A673 (cell line): ENCODE data around the gene PIP4K2A. TPM values are rescaled to one million over a fixed set of nuclear protein-coding genes. Genes with fewer than 3 reads are reported as not detected.

Experiments used
- BruUV-seq: library from RNA; stranded (reverse); fragments of 400-500 nt; replicated peaks from 2 replicates; lab custom pipeline; 2021; lab: Mats Ljungman, UMichigan
- CTCF ChIA-PET: fragments of 300-600 bp; sonication (Branson Sonifier 250); formaldehyde crosslinking; loops from one replicate; lab custom pipeline; 2022; ENCODE audit warnings: antibody characterized with exemption; lab: Charles Lee
- POLR2A ChIA-PET: fragments of 300-600 bp; sonication (Branson Sonifier 250); formaldehyde crosslinking; loops from one replicate; lab custom pipeline; 2022; ENCODE audit warnings: antibody characterized with exemption; ENCODE audit not compliant: low non-redundant PET; lab: Charles Lee
- DNase-seq: peaks from one replicate; pipeline ENCODE4 v3.0.0-alpha.2; 2015; ENCODE audit warnings: low spot score
- H3K27ac ChIP-seq: fragments of 200-600 bp; sonication (generic); 2 replicates; pipeline ENCODE4 v1.5.1; 2016; ENCODE audit warnings: mixed run types, low read depth, mild to moderate bottlenecking, mixed read lengths, antibody characterized with exemption, low read length; ENCODE audit not compliant: poor library complexity, severe bottlenecking
- H3K27me3 ChIP-seq: fragments of 200-600 bp; sonication (generic); replicated peaks from 2 replicates; pipeline ENCODE4 v1.6.1; 2017; ENCODE audit warnings: mixed run types, low read depth, mild to moderate bottlenecking, mixed read lengths, antibody characterized with exemption, low read length; ENCODE audit not compliant: insufficient read depth, poor library complexity
- H3K36me3 ChIP-seq: fragments of 200-600 bp; sonication (generic); 2 replicates; pipeline ENCODE4 v1.6.1; 2016; ENCODE audit warnings: mixed run types, mild to moderate bottlenecking, mixed read lengths, antibody characterized with exemption, low read length; ENCODE audit not compliant: insufficient read depth, poor library complexity, severe bottlenecking
- H3K4me1 ChIP-seq: fragments of 200-600 bp; sonication (generic); 2 replicates; pipeline ENCODE4 v1.6.1; 2017; ENCODE audit warnings: mixed run types, mild to moderate bottlenecking, mixed read lengths, antibody characterized with exemption, low read length; ENCODE audit not compliant: insufficient read depth, poor library complexity, severe bottlenecking
- H3K4me3 ChIP-seq: fragments of 200-600 bp; sonication (generic); 2 replicates; pipeline ENCODE4 v1.5.1; 2016; ENCODE audit warnings: low read depth, mixed run types, mild to moderate bottlenecking, mixed read lengths, low read length; ENCODE audit not compliant: poor library complexity, severe bottlenecking
- H3K9me3 ChIP-seq: fragments of 200-600 bp; sonication (generic); 2 replicates; pipeline ENCODE4 v1.6.1; 2016; ENCODE audit warnings: mixed run types, low read depth, mild to moderate bottlenecking, mixed read lengths, antibody characterized with exemption, low read length; ENCODE audit not compliant: poor library complexity, severe bottlenecking
- CTCF ChIP-seq: fragments of 300-800, 200-600 bp; sonication (generic); conservative IDR thresholded peaks from 2 replicates; pipeline ENCODE4 v1.5.1; 2017; ENCODE audit warnings: low read depth, mild to moderate bottlenecking, antibody characterized with exemption, low read length, moderate library complexity, mixed read lengths
- EZH2 ChIP-seq: fragments of 200-600 bp; sonication (generic); IDR thresholded peaks from 2 replicates; pipeline ENCODE4 v1.6.1; 2017; ENCODE audit warnings: borderline replicate concordance, low read depth, mild to moderate bottlenecking, mixed read lengths, antibody characterized with exemption, low read length; ENCODE audit not compliant: poor library complexity, severe bottlenecking
- intact Hi-C: fragments of 100-400 bp; cut with micrococcal nuclease; formaldehyde crosslinking; loops from one replicate; pipeline ENCODE4 v1.10.0; 2022; ENCODE audit not compliant: unreplicated experiment
- total RNA-seq: library from RNA; stranded (reverse); gene quantifications from 2 replicates; pipeline ENCODE4 v1.2.3, GENCODE V29; 2021

Gene PIP4K2A
- total RNA-seq, 1 experiment from 2014 or later, result 19.8 TPM

GRCh38 chr10:22560913-22561239 lies 153.5 kb downstream of the PIP4K2A start:
- intact Hi-C loops, result loop anchor here (10.0 kb wide), 1 partner anchor 556 kb away; the partner anchor contains the start of gene DNAJC1
- CTCF ChIA-PET, result no interaction called here
- no peak for TF ChIP-seq CTCF
- no peak for TF ChIP-seq EZH2
- peaks cover 25% of the 10 kb centered on the region for H3K4me1 ChIP-seq
- no peak overlapping the region for H3K27ac ChIP-seq
- H3K4me3 ChIP-seq, result no peak overlapping the region
- H3K27me3 ChIP-seq, result no peaks in the 10 kb centered on the region
- H3K9me3 ChIP-seq, result no peaks in the 10 kb centered on the region
- H3K36me3 ChIP-seq, result no peaks in the 10 kb centered on the region
- no TSS peak for BruUV-seq
- DNase-seq, result peak; percentile 81
- POLR2A ChIA-PET, result no interaction called here

GRCh38 chr10:22560096-22560912 lies 154.1 kb downstream of the PIP4K2A start:
- intact Hi-C loops, result loop anchor here (10.0 kb wide), 1 partner anchor 556 kb away; the partner anchor contains the start of gene DNAJC1
- POLR2A ChIA-PET, result no interaction called here
- no TSS peak for BruUV-seq
- TF ChIP-seq EZH2 (no peak), CTCF (no peak)
- H3K4me1 ChIP-seq, result peaks cover 25% of the 10 kb centered on the region
- H3K4me3 ChIP-seq, result no peak overlapping the region
- H3K27me3 ChIP-seq, result no peaks in the 10 kb centered on the region
- no peak overlapping the region for H3K27ac ChIP-seq
- no peaks in the 10 kb centered on the region for H3K36me3 ChIP-seq
- no peaks in the 10 kb centered on the region for H3K9me3 ChIP-seq
- CTCF ChIA-PET, result no interaction called here
- no peak for DNase-seq

- intact Hi-C loops, result loop anchor here (10.0 kb wide), 1 partner anchor 507 kb away; no protein-coding TSS in a partner anchor
- DNase-seq, result no peak
Observed at GRCh38 chr10:22557321-22557720, 157.1 kb downstream of the PIP4K2A start.

More at GRCh38 chr10:22557321-22557720, 157.1 kb downstream of the PIP4K2A start:
- no peaks in the 10 kb centered on the region for H3K27me3 ChIP-seq
- no peak overlapping the region for H3K27ac ChIP-seq
- POLR2A ChIA-PET, result no interaction called here
- no peak for TF ChIP-seq CTCF
- no peak for TF ChIP-seq EZH2
- H3K36me3 ChIP-seq, result no peaks in the 10 kb centered on the region
- peaks cover 12% of the 10 kb centered on the region for H3K4me1 ChIP-seq
- CTCF ChIA-PET, result no interaction called here
- no peak overlapping the region for H3K4me3 ChIP-seq
- BruUV-seq, result no TSS peak
- no peaks in the 10 kb centered on the region for H3K9me3 ChIP-seq
